Measurements from ENCODE around the gene SLC25A21.
A peak's percentile ranks its signal among the peaks of the same experiment; 100 is the strongest.
"Not testable (repeated sequence)": the region's sequence is repeated elsewhere in the genome, so short reads cannot be mapped to it uniquely, and the experiment has no call there.

SLC25A21 gene

DNA sequence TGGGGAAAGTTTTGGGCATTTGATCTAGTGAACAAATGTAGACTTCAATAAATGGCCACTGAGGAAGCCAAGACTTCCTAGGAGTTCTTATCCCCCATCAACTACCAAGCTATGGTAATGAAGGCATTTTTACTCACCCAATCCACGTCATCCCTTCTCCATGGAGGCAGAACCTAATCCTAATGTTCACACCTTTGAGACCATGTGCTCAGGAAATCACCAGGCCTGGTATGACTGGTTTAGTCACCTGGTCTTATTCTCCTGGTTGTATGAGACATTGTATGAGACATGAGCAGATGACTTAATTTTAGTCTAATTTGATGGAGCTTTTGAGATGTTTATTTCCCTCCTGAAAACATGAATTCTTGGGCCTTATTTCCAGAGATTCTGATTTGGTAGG lies 422.2 kb downstream of the SLC25A21 start:
- no peak for DNase-seq

DNA sequence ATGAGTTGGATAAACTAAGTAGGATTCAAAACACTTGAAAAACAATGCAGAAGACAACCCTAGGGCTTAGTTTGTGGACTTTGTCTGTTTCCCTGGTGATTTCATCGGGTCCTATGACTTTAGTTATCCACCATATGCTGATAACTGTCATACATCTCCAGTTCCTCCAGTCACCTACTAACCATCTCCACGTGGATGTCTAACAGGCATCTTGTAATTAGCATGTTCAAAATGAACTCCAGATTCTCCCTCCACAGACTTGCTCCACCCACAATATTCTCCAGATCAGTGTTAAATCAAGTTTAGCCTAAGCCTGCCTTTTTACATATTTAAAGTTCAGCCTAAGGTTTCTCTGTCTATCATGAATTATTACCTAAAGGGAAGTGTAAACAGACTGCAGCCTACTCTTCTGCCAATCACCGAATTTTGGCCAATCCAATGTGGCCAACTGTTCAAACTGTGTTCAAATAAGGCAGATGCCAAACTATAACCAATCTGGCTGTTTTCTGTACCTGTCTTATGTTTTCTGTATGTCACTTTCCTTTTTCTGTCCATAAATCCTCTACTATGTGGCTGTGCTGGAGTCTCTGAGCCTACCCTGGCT lies 423.7 kb downstream of the SLC25A21 start:
- no peak for DNase-seq

- DNase-seq, result no peak
These were observed 424.8 kb downstream of the SLC25A21 start for GRCh38 chr14:36747411-36748184.

- DNase-seq, result no peak
These were observed 425.5 kb downstream of the SLC25A21 start for GRCh38 chr14:36746872-36747271.

GRCh38 chr14:36741858-36742257 lies 430.5 kb downstream of the SLC25A21 start:
- no peak for DNase-seq

DNA sequence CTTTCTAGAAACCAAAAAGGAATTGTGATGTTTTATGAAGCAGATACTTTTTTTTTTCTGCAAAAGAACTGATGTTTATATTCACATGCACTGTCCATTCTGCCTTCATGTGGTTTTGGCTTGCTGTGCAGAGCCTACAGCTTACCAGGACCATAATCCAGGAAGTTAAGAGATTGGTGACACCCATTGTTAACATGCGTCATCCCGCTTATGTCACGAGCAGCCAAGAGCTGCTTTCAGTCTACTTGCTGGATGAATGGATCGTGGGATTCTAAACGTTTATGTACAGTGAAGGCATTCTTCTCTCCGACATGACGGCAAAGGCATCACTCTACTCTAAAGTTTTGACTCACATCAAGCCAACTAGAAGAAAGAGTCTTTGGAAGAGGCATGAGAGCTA lies 434.1 kb downstream of the SLC25A21 start:
- DNase-seq, result no peak

GRCh38 chr14:36726128-36726527 lies 446.3 kb downstream of the SLC25A21 start:
- no peak for DNase-seq

DNA sequence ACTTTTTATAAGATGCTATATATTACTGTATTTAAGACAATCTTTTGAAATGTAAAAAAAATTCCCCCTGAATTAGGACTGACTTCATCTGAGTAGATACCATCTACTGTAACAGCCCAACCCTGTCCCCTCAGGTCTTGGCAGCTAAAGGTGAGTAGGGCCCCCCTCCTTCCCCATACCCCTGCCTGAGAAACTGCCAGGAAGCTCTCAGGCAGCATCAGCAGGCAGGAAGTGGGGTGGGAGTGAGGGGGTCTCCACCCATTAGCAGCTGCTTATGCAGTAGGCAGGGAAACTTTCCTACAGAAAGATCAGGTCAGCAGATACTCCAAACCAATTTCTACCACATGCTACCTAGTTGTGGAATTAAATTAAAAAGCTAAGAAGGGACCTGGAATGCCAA lies 448.2 kb downstream of the SLC25A21 start:
- no peak for DNase-seq

- no peak for DNase-seq
These were observed 448.9 kb downstream of the SLC25A21 start for GRCh38 chr14:36723530-36723929.

DNA sequence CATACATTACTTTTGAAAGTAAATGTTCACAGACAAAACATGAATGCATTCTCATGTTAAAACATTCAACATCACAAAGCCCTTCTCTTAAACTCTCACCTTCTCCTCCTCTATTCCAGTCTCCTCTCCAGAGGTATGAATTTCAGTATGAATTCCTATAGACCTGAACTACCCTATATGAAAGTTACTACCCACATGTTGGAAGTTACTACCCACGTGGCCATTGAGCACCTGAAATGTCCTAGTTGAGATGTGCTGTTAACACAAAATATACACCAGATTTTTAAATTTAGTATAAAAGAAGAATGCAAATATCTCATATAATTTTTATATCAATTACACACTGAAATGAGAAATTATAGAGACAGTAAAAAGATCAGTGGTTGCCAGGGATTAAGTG lies 450.5 kb downstream of the SLC25A21 start:
- no peak for DNase-seq

GRCh38 chr14:36720657-36721056 lies 451.7 kb downstream of the SLC25A21 start:
- no peak for DNase-seq

DNA sequence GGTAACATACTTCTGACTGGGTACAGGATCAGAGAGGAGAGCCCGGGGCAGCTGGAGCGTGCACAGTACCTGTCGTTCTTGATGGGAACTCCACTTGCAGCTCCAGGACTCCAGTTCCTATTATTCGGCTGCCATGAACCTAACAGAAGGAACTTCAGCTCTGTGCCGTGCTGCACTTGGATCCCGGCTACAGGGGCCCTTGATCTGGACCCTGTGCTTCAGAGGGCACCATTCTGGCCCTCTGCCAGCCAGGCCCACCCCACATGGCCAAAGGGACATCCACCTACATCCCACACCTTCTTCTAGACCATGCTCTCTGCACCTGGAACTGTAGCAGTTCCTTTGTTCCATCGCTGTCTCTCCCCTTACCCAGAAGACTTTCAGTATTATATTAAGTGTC lies 452.6 kb downstream of the SLC25A21 start:
- no peak for DNase-seq

- DNase-seq, result no peak
These were observed 454.2 kb downstream of the SLC25A21 start for GRCh38 chr14:36718216-36718615.

DNA sequence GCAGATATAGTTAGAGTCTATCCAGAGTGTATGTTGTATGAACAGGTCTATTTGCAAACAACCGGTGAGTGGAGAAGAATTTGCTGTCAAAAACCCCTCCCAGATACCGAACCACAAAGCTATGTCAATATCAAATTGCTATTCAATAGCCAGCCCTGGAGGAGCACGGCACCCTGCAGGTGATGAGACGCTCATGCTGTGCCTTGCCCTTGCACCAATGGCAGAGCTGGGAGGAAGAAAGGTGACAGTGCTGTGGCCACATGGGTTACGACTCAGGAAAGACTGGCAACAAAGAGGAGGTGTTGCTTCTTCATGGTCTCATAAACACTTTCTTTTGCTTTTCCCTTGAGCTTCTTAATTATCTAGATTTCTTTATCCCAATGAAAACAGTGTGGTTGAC lies 455.0 kb downstream of the SLC25A21 start:
- peak; percentile 65 for DNase-seq

DNA sequence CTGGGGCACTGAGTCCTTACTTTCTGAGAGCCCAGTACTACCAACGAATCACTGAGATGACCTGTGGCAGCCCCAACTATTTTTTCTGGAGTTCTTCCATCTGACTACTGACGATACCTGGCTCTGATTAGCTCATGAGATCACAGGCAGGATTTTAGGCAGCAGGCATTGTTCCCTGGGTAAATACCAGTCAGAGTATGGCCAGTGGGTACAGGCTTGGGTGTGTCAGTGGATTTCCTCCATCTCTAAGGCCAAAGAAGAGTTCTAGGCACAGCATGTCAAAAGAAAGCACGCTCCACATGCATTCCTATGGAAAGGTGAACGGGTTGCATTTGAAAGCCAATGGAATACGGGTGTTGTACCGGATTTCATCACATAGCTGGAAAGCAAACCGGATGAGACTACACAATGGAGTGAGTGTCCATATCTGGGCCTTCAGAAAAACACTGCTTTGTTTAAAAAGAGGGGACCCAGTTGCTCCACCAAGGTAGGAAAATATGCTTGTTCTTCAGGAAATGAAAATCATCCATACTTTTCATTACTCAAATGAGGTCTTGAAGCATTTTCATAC lies 455.7 kb downstream of the SLC25A21 start:
- peak; percentile 22 for DNase-seq

- DNase-seq, result no peak
These were observed 458.3 kb downstream of the SLC25A21 start for GRCh38 chr14:36713960-36714703.

DNA sequence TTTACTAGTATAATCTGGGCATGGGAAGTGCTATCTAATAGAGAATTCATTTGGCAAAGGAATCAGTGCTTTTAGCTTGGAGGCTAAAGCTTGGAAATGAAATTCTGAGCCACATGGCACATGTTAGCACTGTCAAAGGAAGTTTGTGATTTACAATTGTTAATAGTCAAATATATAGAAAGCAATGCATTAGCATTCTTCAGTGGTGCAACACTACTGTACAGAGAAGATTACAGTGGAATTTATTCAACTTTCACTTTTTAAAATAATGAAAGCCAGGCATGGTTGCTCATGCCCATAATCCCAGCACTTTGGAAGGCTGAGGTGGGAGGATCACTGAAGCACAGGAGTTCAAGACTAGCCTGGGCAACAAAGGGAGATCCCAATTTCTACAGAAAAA lies 464.8 kb downstream of the SLC25A21 start:
- DNase-seq, result no peak

- no peak for DNase-seq
These were observed 469.9 kb downstream of the SLC25A21 start for GRCh38 chr14:36702474-36702873.

- DNase-seq, result no peak
These were observed 471.3 kb downstream of the SLC25A21 start for GRCh38 chr14:36701132-36701531.

DNA sequence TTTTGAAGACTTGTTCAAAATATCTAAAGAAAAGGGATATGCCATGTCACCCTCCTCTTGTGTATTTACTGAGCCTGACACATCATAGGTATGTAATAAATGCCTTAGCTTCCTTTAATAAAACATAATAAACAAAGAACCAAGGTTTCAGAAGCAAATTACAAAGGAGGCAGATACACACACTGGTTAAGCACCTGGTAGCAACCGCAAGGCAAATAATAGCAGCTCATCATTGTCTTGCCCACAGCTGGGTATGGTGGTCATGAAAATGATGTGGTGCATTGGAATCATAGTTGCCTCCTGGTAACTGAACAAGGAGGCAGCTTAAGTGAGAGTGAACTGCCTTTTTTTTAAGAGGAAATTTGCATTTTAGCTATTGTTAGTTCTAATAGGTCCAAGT lies 471.8 kb downstream of the SLC25A21 start:
- DNase-seq, result peak; percentile 31

- not testable (repeated sequence) for DNase-seq
These were observed 473.0 kb downstream of the SLC25A21 start for GRCh38 chr14:36699420-36699819.

DNA sequence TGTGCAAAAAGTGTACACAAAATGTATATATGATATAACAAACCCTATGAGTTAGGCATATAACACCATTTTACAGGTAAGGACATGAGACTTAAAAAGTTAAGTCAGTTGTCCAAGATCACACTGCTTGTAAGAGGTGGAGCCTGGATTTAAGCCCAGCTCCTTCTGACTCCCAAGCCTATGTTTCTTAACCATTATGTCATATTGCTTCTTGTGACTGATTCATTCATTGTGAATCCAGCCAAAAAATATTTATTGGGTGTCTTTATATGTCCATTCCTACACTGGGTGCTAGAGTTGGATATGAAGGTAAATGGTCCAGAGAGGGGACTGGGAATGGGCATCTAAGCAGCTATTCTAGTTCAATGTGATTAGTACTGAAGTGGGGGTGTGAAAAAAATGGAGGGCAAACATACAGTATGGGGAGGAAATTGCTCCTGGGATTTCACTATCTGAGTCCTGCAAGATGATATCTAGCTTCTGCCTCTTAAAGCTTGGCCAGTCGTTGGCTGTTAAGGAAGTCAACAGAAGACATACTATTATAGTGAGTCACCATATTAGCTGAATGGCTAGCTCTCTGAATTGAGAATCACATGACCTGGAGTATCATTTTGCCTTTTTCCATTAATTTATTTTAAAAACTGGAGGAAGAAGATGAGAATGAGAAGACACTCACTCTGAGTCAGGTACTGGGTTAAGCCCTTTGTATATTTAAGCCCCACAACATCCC lies 481.9 kb downstream of the SLC25A21 start:
- DNase-seq, result no peak

GRCh38 chr14:36684946-36685345 lies 487.5 kb downstream of the SLC25A21 start:
- DNase-seq, result no peak

Measured in NCI-H774 (cell line).